GM12892 (cell line): ENCODE results near the gene TTC31.

Source experiments
- POLR2A ChIP-seq: IDR thresholded peaks from 2 replicates; pipeline ENCODE4 v1.6.1; 2011; ENCODE audit warnings: low read depth, low read length, control low read depth
- POLR2AphosphoS5 ChIP-seq: IDR thresholded peaks from 2 replicates; pipeline ENCODE4 v1.6.1; 2011; ENCODE audit warnings: low read depth, low read length, control low read depth
- TAF1 ChIP-seq: IDR thresholded peaks from 2 replicates; pipeline ENCODE4 v1.6.1; 2011; ENCODE audit warnings: low read depth, mild to moderate bottlenecking, control low read depth, low read length, borderline replicate concordance

DNA sequence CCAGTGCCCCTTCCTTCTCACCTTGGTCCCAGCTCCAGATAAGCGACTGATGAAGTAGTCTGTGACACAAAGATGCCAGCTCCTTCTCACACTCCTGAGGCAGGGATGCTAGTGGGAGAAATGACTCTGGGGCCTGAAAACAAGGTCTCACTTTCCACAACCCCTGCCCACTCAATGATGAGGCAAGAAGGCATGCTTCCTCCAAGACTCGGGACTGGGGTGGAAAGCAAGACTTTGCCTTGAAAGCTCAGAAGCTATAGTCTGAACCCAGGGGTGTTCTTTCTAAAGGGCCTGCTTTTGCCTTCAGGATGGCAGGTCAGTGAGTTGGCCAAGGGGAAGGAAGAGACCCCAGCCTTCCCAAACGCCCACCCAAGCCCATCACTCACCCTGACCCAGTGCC is 1.4 kb upstream of the TTC31 start:
- no peak for TF ChIP-seq POLR2AphosphoS5
- TF ChIP-seq POLR2A = no peak
- no peak for TF ChIP-seq TAF1
